Pancreas (tissue), 10 donors: Measurements from ENCODE around the gene MTHFD1L. TPM values are rescaled to one million over a fixed set of nuclear protein-coding genes. Genes with fewer than 3 reads are reported as not detected.
A peak's percentile ranks its signal among the peaks of the same experiment; 100 is the strongest.

Experiments
- ATAC-seq, 4 donors: fragments of 200-7000 bp; cut with Tn5 transposase; one replicate each; pipeline versions ENCODE4 v1.8.0 to v1.9.1; 2020; ENCODE audit warnings: mild to moderate bottlenecking in 4 of 4, moderate library complexity in 4 of 4
- DNase-seq, 6 donors: peaks; one replicate each; pipeline ENCODE4 v3.0.0-alpha.2; 2020
- FAIRE-seq: peaks from 2 replicates; lab custom pipeline; 2012; peaks lifted over from hg19 to GRCh38; lab: Jason Lieb, UNC
- H3K27ac ChIP-seq, 4 donors: fragments of 200-600 bp; sonication (generic); 1 replicate in 3 of 4; 2 replicates in 1 of 4; pipeline versions ENCODE4 v1.5.0 to v1.8.0; 2020
- H3K27me3 ChIP-seq, 4 donors: fragments of 200-600 bp; one replicate each; pipeline ENCODE4 v1.8.0; 2021
- H3K36me3 ChIP-seq, 3 donors: fragments of 200-600 bp; sonication (generic) in 1 of 3; one replicate each; pipeline versions ENCODE4 v1.5.0 to v1.8.0; 2020 to 2021
- H3K4me1 ChIP-seq, 3 donors: fragments of 200-600 bp; one replicate each; pipeline ENCODE4 v1.8.0; 2021
- H3K4me3 ChIP-seq, 4 donors: fragments of 200-600 bp; sonication (generic) in 2 of 4; one replicate each; pipeline versions ENCODE4 v1.5.0 to v1.8.0; 2020 to 2021
- H3K9me3 ChIP-seq, 4 donors: fragments of 200-600 bp; one replicate each; pipeline ENCODE4 v1.8.0; 2021
- WGBS, 2 donors: extraction: QIAGEN DNeasy Blood & Tissue Kit; methylation state at CpG; one replicate each; pipeline ENCODE4 v1.1.7; 2013; 5-methylcytosine and 5-hydroxymethylcytosine counted together
- intact Hi-C, 3 donors: fragments of 100-400 bp; cut with DNase I; formaldehyde crosslinking; loops; one replicate each; pipeline versions ENCODE4 v1.11.1 to v1.14.2; 2022
- polyA plus RNA-seq, 2 donors: library from polyadenylated mRNA; stranded (reverse); fragments of 200-250 nt; gene quantifications; one replicate each; pipeline ENCODE4 v1.2.3, GENCODE V29; 2013
- total RNA-seq, 6 donors: library from RNA; stranded (reverse); fragmentation: NEBNext Ultra II Directional in 4 of 6; extraction: Animal tissue kit (Norgen Biotek cat#: 25700) in 4 of 6; gene quantifications; one replicate each; pipeline versions ENCODE4 v1.2.1 to v1.2.4, GENCODE V29; 2021 to 2023
- TF ChIP-seq, protein P1 (sequence below), 4 donors: fragments of 200-600 bp; sonication (generic) in 3 of 4; IDR thresholded peaks; one replicate each; pipeline versions ENCODE4 v1.5.0 to v1.8.0; 2021; ENCODE audit warnings: antibody characterized with exemption in 4 of 4
- donor health status: healthy with polysubstance abuse.
- donor health status: DM: no; HTN: no; CAD: no; lungs with moderate emphysema.
- donor health status: DM: no; HTN: no; CAD: no.
- donor health status: control.
- donor health status: control.
- donor health status: Bipolar disorder and iron deficiency.
- donor health status: DM: yes; HTN: yes; CAD: no.
- donor health status: DM: no; HTN: no; CAD: no.
- donor health status: DM: no; HTN: no; CAD: no.
- donor health status: DM: yes; HTN: yes; CAD: no.

Gene MTHFD1L
- total and polyA plus RNA-seq, 8 donors = 3.2 to 26.5 (median 9.0) TPM

GRCh38 chr6:150930841-150931240 is 65.3 kb downstream of the MTHFD1L start:
- no peak overlapping the region for H3K4me3 ChIP-seq
- DNase-seq (no peak), FAIRE-seq (no peak), ATAC-seq (no peak)
- H3K36me3 ChIP-seq = peaks cover 0 to 4% (median 0%) of the 10 kb centered on the region in 3 donors
- no peaks in the 10 kb centered on the region for H3K4me1 ChIP-seq
- no peaks in the 10 kb centered on the region for H3K9me3 ChIP-seq
- 43 to 51% methylated on average over 1 of the region's 1 CpG for WGBS, 2 donors
- no peak overlapping the region for H3K27ac ChIP-seq
- no peaks in the 10 kb centered on the region for H3K27me3 ChIP-seq
- TF ChIP-seq, protein P1, sequence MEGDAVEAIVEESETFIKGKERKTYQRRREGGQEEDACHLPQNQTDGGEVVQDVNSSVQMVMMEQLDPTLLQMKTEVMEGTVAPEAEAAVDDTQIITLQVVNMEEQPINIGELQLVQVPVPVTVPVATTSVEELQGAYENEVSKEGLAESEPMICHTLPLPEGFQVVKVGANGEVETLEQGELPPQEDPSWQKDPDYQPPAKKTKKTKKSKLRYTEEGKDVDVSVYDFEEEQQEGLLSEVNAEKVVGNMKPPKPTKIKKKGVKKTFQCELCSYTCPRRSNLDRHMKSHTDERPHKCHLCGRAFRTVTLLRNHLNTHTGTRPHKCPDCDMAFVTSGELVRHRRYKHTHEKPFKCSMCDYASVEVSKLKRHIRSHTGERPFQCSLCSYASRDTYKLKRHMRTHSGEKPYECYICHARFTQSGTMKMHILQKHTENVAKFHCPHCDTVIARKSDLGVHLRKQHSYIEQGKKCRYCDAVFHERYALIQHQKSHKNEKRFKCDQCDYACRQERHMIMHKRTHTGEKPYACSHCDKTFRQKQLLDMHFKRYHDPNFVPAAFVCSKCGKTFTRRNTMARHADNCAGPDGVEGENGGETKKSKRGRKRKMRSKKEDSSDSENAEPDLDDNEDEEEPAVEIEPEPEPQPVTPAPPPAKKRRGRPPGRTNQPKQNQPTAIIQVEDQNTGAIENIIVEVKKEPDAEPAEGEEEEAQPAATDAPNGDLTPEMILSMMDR (IDR thresholded peaks at IDR 0.05) = no peak
- intact Hi-C loops = no loop called here

DNA sequence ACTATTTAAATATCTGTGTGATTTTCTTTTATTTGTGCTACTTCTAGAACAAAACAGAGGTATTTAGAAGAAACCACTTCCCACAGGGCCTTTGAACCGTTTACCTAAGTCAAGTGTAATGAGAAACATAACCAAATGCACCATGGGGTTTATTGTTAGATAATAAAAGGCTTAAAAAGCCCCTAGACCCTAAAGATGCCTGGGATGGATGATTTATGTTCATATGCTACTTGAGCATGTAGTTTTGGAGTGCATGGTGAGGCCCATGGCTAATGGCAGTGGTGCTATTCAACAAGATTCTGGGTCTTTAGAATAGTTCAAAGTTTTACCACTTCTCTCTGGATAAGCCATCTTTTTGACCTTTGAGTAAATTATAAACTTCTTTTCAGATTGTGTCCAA is 65.9 kb downstream of the MTHFD1L start:
- TF ChIP-seq, protein P1 (IDR thresholded peaks at IDR 0.05) = no peak
- no peak overlapping the region for H3K27ac ChIP-seq
- H3K27me3 ChIP-seq = no peaks in the 10 kb centered on the region
- H3K36me3 ChIP-seq = peaks cover 0 to 4% (median 0%) of the 10 kb centered on the region in 3 donors
- no peak for ATAC-seq
- no peak for DNase-seq
- no peaks in the 10 kb centered on the region for H3K4me1 ChIP-seq
- H3K9me3 ChIP-seq = no peaks in the 10 kb centered on the region
- 78 to 79% methylated on average over 1 of the region's 1 CpG for WGBS, 2 donors
- H3K4me3 ChIP-seq = no peak overlapping the region
- no peak for FAIRE-seq
- intact Hi-C loops = no loop called here

- Histone ChIP-seq H3K4me1 (no peaks in the 10 kb centered on the region), H3K4me3 (no peak overlapping the region), H3K36me3 (peaks cover 0 to 5% (median 0%) of the 10 kb centered on the region in 3 donors), H3K27me3 (no peaks in the 10 kb centered on the region), H3K9me3 (no peaks in the 10 kb centered on the region), H3K27ac (no peak overlapping the region)
- DNase-seq (no peak), FAIRE-seq (no peak), ATAC-seq (peak in 1 of 4 donors; percentile 19)
- WGBS, 2 donors = 80 to 82% methylated on average over 3 of the region's 3 CpGs
- TF ChIP-seq, protein P1 (IDR thresholded peaks at IDR 0.05) = no peak
- intact Hi-C loops = no loop called here
Measured at GRCh38 chr6:150932996-150933395, 67.5 kb downstream of the MTHFD1L start.

GRCh38 chr6:150934380-150934779 is 68.9 kb downstream of the MTHFD1L start:
- peaks cover 0 to 5% (median 0%) of the 10 kb centered on the region in 3 donors for H3K36me3 ChIP-seq
- no peaks in the 10 kb centered on the region for H3K4me1 ChIP-seq
- WGBS, 2 donors = 93 to 95% methylated on average over 4 of the region's 4 CpGs
- H3K27ac ChIP-seq = no peak overlapping the region
- TF ChIP-seq, protein P1 (IDR thresholded peaks at IDR 0.05) = no peak
- ATAC-seq (no peak), FAIRE-seq (no peak), DNase-seq (no peak)
- no peaks in the 10 kb centered on the region for H3K27me3 ChIP-seq
- no peak overlapping the region for H3K4me3 ChIP-seq
- intact Hi-C loops = no loop called here
- no peaks in the 10 kb centered on the region for H3K9me3 ChIP-seq

DNA sequence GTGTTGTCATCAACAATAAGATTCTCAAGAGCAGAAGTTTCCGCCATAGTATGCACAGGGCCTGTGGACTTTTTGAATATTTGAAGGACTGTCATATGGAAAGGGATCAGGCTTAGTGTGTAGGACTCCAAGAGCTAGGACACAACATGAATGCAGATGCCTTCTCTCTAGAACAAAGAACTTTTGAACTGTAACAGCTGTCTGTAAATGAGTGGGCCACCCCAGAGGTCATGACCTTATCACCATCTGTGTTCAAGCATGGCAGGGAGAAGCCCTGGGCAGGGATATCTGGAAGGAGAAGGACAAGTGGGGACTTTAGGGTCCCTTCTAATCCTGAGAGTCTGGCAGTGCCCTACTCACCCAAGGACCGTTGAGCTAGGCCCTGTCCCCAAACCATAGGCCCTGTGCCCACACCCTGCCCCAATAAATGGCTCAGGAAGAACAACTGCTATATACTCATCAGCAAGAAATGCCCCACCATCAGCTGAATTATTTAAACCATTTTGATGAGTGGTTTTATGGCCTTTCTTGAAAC is 70.6 kb downstream of the MTHFD1L start:
- TF ChIP-seq, protein P1 (IDR thresholded peaks at IDR 0.05) = no peak
- Histone ChIP-seq H3K27ac (no peak overlapping the region), H3K36me3 (peaks cover 0 to 5% (median 0%) of the 10 kb centered on the region in 3 donors), H3K9me3 (no peaks in the 10 kb centered on the region), H3K27me3 (no peaks in the 10 kb centered on the region), H3K4me1 (no peaks in the 10 kb centered on the region), H3K4me3 (no peak overlapping the region)
- FAIRE-seq (no peak), DNase-seq (no peak), ATAC-seq (no peak)
- 96 to 97% methylated on average over 2 of the region's 2 CpGs for WGBS, 2 donors
- intact Hi-C loops = no loop called here
